Measurements from ENCODE around the gene POU6F2. TPM values are rescaled to one million over a fixed set of nuclear protein-coding genes. Genes with fewer than 3 reads are reported as not detected.

Gene POU6F2
- total RNA-seq, 1 experiment from 2014 or later, result 0.19 TPM

GRCh38 chr7:39516498-39516897, 538.8 kb downstream of the POU6F2 start:
- ChIA-PET CTCF (interaction anchor here (1.6 kb wide), 1 partner anchor 720 kb away, joined by 4 read pairs; no protein-coding TSS in a partner anchor), POLR2A (no interaction called here)
- Mint-ChIP-seq H3K4me3 (ENCODE audit: unreplicated experiment) (no peak overlapping the region), H3K36me3 (ENCODE audit: insufficient read depth, unreplicated experiment) (no peaks in the 10 kb centered on the region), H3K4me1 (ENCODE audit: insufficient read depth, unreplicated experiment) (no peaks in the 10 kb centered on the region), H3K27ac (ENCODE audit: low read depth, unreplicated experiment) (no peak overlapping the region), H3K9me3 (ENCODE audit: unreplicated experiment) (no peaks in the 10 kb centered on the region), H3K27me3 (ENCODE audit: insufficient read depth, unreplicated experiment) (peaks cover 22% of the 10 kb centered on the region)
- no peak for TF ChIP-seq CTCF (IDR thresholded peaks at IDR 0.05; ENCODE audit: unreplicated experiment)
- intact Hi-C loops (cut with micrococcal nuclease), result loop anchor here (10.0 kb wide), 1 partner anchor 1122 kb away; no protein-coding TSS in a partner anchor
- no peak for DNase-seq (ENCODE audit: unreplicated experiment)
- no TSS peak for BruUV-seq (replicated peaks)

- BruUV-seq (replicated peaks), result no TSS peak
- ChIA-PET POLR2A (interaction anchor here (0.6 kb wide), 1 partner anchor 54 kb away, joined by 4 read pairs; no protein-coding TSS in a partner anchor), CTCF (no interaction called here)
- H3K9me3 Mint-ChIP-seq (ENCODE audit: unreplicated experiment), result no peaks in the 10 kb centered on the region
- intact Hi-C loops (cut with micrococcal nuclease), result loop anchor here (10.0 kb wide), 1 partner anchor 1122 kb away; no protein-coding TSS in a partner anchor
- DNase-seq (ENCODE audit: unreplicated experiment), result no peak
- no peak for TF ChIP-seq CTCF (IDR thresholded peaks at IDR 0.05; ENCODE audit: unreplicated experiment)
- no peak overlapping the region for H3K4me3 Mint-ChIP-seq (ENCODE audit: unreplicated experiment)
- no peaks in the 10 kb centered on the region for H3K4me1 Mint-ChIP-seq (ENCODE audit: insufficient read depth, unreplicated experiment)
- H3K27ac Mint-ChIP-seq (ENCODE audit: low read depth, unreplicated experiment), result no peak overlapping the region
- no peaks in the 10 kb centered on the region for H3K36me3 Mint-ChIP-seq (ENCODE audit: insufficient read depth, unreplicated experiment)
- H3K27me3 Mint-ChIP-seq (ENCODE audit: insufficient read depth, unreplicated experiment), result peaks cover 22% of the 10 kb centered on the region
These were observed 539.5 kb downstream of the POU6F2 start for GRCh38 chr7:39517240-39517639.

Other genes with a start within 250 kb of the POU6F2 start
- 31.4 and 45.1 TPM in 2 replicates for gene VPS41, start 68.7 kb upstream of the POU6F2 start, total RNA-seq (2022)

Measured in MCF 10A (cell line).